Fibroblast of skin of left quadriceps (primary cell): ENCODE results near the gene KLHDC2.
"Not testable (repeated sequence)": the region's sequence is repeated elsewhere in the genome, so short reads cannot be mapped to it uniquely, and the experiment has no call there.

ENCODE experiments used
- DNase-seq, 2 experiments: peaks; one replicate each; pipeline ENCODE4 v3.0.0-alpha.2; 2013; ENCODE audit warnings: low read depth in 2 of 2

The KLHDC2 gene, protein sequence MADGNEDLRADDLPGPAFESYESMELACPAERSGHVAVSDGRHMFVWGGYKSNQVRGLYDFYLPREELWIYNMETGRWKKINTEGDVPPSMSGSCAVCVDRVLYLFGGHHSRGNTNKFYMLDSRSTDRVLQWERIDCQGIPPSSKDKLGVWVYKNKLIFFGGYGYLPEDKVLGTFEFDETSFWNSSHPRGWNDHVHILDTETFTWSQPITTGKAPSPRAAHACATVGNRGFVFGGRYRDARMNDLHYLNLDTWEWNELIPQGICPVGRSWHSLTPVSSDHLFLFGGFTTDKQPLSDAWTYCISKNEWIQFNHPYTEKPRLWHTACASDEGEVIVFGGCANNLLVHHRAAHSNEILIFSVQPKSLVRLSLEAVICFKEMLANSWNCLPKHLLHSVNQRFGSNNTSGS

DNA sequence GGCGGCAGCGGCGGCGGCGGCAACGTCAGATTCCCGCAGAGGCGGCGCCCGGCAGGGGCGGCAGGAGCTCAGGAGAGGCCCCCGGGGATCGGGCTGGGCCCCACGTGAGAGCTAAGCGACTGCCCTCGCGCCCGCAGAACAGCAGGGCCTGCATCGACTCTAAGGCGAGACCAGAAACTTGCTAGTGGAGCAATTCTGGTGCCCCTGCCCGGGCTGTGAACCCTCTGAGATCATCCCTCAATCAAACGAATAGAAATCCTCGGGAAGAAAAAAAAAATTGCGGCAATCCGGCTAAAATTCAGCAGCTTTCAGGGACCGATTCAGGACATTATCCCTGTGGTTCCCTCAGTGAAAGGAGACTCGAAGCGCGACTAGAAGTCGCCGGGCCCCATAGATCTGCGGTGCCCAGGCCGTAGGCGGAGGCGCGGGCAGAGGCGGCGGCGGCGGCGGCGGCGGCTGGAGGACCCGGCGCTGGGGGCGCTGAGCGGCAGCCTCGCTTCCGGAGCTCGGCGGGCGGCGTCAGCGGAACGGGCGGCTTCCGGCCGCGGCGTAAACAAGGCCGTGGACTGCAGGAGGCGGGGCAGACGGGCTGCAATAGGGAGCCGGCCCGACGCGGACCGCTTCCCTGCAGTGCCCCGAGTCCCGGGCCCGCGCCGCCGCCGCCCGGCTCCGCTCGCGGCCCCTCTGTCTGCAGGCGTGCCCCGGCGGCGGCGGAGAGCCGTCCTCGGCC, at the start of gene KLHDC2:
Gene KLHDC2, plus strand, starts transcription at position 583 of the 730 bp plus-strand sequence. CDS start 316 bp downstream, outside the sequence.
- DNase-seq = peak; percentile 64 to 74

DNA sequence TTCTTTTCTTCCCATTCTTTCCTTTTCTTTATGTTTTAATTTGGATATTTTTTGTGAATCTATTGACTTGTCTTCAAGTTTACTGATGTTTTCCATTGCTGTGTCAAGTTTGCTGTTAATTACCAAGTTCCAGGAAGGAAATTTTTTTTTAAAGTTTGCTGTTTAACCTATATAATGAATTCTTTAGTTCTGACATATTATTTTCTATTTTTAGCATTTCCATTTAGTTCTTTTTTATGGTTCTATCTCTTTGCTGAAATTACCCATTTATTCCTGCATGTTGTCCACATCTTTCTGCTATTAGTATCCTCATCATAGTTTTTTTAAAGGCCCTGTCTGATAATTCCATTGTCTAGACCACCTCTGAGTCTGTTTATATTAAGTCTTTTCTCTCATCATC, 47.2 kb upstream of the KLHDC2 start:
- no peak for DNase-seq

DNA sequence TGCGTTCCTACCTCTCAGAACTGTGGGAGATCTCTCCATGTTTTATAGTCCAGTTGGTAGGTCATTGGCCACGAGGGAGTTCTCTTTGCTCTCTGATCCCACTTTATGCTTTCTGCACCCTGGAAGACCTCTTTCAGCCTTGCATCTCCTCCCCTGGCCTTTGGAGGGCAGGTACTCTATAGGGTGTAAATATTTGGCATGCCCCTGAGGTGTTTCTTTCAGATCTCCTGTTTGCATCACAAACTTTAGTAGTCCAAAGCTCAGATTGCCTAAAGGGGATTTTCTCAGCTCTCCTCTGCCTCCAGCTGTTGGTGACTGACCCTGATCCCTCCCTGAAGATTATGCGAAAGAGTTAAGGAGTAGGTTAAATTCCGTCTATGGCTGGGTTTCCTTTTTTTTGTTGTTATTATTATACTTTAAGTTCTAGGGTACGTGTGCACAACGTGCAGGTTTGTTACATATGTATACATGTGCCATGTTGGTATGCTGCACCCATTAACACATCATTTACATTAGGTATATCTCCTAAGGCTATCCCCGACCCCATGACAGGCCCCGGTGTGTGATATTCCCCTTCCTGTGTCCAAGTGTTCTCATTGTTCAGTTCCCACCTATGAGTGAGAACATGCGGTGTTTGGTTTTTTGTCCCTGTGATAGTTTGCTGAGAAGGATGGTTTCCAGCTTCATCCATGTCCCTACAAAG, 46.1 kb upstream of the KLHDC2 start:
- not testable (repeated sequence) for DNase-seq

DNA sequence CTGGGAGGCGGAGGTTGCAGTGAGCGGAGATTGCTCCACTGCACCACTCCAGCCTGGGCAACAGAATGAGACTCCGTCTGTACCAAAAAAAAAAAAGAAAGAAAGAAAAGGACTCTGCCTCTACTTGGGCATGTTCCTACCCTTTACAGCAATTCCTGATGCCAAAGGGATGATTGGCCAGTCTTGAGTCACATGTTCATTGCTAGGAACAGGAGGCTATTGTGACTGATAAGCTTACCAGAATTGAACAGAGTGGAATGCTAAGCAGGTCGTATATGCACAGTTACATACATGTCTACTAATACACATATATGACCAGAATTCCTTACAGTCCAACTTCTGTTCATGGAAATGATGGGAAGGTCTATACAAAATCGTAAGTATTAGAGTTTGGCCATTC, 40.8 kb upstream of the KLHDC2 start:
- no peak for DNase-seq

DNA sequence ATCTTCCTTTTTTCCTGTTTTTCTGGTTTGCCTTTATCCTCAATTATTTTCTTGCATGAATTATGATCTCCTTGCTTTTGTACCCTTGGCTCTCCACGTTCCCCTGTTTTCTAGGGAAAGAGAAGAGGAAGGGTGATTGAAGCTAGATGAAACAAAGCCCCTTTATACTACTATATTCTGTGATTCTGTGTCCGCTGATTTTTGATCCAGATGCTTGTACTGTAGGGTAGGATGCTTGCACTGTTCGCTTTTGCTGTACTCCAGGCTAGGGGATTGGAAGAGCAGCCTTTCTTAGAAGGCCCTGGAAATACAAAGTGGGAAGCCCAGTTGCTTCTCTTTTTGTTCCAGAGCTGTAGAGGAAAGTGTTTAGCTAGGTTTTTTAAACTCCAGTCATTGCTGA, 35.1 kb upstream of the KLHDC2 start:
- DNase-seq = no peak

DNA sequence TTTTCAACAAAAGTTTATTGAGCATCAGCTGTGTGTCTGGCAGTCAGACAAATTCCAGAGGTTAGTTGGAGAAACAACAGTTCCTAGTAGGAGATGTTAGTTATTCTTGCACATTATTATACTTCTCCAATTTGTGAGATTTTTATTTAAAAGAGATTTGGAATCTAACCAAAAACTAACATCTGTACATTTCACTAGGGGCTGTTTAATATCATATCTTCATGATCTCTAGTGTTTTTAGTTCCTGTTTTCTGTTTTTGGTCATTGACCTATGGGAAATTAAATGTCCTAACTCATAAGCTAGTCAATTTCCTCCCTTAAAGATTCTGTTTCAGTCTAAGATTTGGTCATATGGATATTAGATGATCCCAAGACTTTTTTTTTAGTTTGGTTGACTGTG, 34.1 kb upstream of the KLHDC2 start:
- DNase-seq = no peak

DNA sequence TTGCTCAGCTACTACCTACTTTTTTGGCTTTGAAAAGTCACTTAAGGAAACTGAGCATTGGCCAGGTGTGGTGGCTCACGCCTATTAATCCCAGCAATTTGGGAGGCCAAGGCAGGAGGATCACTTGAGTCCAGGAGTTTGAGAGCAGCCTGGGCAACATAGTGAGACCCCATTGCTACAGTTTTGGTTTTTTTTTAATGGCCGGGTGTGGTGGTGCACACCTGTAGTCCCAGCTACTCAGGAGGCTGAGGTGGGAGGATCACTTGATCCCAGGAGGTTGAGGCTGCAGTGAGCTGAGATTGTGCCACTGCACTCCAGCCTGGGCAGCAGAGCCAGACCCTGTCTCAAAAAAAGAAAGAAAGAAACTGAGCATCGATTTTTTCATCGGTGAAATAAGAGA, 32.3 kb upstream of the KLHDC2 start:
- not testable (repeated sequence) for DNase-seq

DNA sequence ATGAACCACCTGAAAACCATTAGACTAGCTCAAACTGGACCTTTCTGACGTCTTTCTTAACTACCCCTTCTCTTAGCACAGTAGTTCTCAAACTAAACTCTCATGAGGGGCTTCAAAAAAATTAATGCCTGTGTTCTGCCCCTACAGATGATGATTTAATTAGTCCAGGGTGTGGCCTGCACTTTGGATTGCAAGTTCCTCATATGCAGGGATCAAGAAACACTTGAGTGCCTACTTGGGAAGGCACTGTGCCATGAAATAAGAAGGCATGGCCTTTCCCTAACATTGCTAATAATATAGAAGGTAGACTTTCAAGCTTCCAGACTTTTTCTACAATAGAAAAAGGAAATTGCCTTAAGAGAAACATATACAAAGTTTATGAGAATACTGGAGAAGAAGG, 22.8 kb upstream of the KLHDC2 start:
- no peak for DNase-seq

DNA sequence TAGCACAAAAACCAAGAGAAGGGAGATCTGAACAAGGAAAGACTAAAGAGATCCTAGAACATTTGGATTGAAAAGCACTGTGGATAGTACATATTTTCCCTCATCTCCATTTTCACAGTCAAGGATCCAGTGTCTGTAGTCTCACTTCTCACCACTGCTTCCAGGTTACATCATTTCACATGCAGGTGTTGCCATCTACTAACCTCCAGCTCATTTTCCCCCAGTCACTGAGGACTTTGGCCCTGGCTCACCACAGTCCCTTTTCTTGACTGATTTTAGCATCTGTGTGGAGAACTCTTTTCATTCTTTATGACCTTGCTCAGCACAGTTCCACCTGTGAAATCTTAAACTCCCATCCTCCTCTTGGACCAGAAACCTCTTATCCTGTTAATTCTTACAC, 21.5 kb upstream of the KLHDC2 start:
- DNase-seq = not testable (repeated sequence)

DNA sequence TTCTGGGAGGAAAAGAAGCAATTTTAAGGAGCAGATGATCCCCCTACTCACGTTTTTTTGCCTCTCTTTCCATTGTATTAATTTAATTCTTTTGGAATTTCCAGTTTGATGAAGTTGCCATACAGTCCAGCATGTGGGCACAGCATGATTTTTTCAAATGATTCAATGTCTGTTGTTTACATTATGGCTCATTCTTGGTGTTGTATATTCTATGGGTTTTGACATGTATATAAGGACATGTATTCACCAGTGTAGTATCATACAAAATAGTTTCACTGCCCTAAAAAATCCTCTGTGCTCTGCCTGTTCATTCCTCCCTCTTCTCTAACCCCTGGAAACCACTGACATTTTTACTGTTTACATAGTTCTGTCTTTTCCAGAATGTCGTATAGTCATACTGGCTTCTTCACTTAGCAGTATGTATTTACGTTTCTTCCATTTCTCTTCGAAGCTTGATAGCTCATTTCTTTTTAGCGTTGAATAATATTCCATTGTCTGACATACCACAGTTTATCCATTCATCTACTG, 13.3 kb upstream of the KLHDC2 start:
- DNase-seq = no peak

DNA sequence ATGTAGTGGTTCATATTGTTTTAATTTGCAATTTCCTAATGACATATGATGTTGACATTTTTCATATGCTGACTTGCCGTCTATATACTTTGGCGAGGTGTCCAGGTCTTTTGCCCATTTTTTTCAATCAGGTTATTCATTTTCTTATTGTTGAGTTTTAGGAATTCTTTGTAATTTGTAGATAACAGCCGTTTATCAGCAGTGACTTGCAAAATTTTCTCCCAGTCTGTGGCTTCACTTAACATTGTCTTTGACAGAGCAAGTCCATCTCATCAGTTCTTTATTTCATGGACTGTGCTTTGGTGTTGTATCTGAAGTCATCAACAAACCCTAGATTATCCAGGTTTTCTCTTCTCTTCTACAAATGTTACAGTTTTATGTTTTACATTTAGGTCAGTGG, 12.6 kb upstream of the KLHDC2 start:
- DNase-seq = no peak

DNA sequence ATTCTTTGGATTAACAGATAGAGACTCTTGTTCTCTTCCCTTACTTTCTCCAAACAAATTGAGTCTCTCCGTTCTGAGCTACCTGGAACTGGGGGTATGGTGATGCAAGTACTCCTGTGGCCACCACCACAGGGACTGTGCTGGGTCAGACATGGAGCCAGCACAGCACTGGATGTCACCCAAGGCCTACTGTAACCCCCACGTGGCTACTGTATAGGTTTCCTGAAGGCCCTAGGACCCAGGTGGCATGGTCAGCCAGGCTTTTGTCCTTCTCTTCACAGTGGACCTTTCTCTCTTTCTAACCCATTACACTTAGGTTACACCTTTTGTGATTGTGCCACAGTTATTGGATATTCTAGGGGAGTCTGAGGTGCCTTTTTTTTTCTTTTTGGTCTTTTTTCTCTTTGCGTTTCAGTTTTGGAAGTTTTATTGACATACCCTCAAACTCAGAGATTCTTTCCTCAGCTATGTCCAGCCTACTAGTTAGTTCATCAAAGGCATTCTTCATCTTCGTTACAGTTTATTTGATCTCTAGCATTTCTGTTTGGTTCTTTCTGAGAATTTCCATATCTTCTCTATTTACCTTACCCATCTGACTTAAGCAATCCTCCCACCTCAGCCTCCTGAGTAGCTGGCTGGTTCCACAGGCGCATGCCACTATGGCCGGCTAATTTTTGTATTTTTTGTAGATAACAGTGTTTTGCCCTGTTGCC, 6.0 kb upstream of the KLHDC2 start:
- no peak for DNase-seq

DNA sequence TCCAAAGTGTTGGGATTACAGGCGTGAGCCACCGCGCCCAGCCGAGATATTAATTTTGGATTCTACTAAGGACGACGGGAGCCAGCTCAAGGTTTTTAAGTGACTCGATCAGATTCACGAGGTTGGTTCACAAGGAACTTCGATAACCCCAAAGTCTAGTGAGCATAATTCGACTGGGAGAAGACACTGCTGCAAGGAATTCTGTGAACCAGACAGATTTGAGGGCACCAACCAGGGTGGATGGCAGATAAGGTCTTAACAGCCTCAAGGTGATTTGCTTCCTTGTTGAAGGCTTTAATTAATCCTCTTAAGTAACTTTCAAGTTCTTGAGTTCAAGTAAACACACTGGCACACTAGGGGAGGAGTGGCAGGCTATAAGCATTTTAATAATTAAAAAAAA, 1.1 kb upstream of the KLHDC2 start:
- no peak for DNase-seq

DNA sequence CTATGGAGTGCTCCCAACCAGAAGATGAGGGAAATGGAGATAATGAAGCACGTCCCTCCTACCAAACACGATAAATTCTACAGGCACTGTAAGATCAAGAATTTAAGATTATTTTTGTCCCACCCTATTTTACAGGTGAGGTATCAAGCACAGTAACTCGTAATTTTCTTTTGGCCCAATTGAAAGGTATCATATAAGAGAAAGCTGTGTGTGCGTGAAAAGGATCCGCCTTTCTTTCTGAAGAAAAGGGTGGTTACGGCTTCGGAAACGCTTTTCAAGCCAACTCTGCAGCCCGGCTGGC, 733 bp upstream of the KLHDC2 start:
- DNase-seq = no peak

DNA sequence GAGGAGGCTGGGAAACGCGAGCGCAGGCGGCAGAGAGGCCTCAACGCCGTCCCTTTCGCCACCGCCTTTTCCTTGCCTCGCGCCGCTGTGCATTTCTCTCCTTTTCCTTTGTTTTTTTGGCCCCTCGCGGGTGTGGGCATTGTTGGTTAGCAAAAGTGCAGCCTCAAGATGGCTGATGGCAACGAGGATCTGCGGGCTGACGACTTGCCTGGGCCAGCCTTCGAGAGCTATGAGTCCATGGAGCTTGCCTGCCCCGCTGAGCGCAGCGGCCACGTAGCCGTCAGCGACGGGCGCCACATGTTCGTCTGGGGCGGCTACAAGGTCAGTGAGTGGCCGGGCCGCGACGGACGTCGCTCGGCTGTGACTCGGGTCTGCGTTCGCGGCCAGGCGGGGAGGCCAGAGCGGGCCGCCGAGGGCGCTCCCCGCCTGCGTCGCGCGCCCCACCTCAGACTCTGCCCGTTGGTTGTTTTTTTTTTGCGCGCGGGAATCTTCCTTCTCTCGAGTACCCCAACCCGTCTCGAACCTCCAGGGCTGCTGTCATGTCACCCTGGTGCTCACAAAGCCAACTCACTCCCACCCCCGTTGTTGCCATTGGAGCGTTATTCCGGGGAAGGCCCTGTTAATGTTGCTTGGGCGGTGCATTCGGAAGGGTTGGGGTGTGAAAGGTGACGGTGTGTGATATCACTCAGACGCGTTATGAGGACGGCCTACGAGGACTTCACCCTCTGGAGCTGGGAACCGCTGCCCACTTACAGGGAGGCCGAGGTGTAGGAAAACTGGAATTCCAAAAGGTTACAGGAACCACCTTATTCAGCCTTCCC, 558 bp downstream of the KLHDC2 start:
- peak in 1 of 2 experiments; percentile 14 for DNase-seq

DNA sequence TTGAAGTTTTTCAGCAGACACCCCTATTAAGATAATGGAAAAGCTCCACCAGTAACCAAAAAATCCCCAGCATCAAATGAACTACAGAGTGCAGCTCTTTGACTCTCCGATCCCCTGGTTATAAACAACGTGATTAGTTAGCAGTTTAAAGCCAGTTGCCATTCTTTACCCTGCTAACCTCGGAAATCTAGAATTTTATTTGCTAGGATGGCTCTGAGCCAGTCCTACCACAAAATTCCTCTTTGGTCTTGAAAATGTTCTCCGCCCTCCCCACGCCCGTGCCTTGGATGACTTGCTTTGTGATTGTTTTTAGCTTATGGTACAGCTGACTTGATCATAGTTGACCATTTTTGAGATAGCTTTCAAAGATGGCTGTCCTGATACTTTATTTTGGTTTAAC, 1.2 kb downstream of the KLHDC2 start:
- DNase-seq = no peak

DNA sequence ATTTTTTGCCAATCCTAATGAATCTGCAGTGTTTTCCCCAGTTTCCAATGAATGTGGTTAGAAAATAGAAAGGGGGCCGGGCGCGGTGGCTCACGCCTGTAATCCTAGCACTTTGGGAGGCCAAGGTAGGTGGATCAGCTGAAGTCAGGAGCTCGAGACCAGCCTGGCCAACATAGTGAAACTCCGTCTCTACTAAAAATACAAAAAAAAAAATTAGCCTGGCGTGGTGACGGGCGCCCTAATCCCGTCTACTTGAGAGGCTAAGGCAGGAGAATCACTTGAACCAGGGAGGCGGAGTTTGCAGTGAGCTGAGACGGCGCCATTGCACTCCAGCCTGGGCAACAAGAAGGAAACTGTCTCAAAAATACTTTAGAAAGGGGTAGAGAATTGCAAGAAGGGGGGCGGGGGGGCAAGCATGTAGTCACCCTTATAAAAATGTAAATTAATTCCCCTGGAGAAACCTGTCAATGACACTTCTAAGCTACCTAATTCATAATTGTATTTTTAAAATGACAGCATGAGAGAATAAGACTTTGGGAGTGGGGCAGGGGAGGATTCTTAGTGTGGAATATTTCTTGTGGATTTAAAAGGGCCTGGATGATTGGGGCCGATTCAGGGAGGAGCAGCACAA, 1.7 kb downstream of the KLHDC2 start:
- no peak for DNase-seq

DNA sequence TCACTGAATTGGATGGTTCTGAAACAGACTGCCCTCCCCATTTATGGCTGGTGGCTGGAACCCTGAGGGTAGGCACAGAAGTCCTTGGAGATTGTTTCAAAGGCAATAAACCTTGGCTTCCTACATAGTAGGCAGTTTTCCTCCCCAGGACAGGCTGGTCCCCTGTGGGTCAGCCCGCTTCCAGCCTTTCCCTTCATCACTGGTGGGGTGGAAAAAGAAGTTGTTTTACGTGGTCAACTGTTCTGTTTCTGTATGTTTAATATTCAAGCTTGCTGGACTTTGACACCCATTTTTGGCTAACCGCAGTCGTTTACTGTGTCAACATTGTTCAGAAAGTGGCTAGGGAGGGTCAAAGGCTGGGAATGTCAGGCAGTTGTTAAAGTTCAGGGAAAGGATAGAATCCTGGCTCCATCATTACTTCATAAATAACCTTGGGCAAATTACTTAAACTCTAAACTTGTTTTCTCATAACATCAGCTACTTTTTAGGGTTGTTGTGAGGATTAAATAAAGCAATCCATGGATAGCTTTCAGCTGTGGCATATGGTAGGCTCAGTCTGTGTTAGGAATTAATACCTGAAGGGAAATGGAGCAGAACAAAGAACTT, 2.4 kb downstream of the KLHDC2 start:
- DNase-seq = no peak

DNA sequence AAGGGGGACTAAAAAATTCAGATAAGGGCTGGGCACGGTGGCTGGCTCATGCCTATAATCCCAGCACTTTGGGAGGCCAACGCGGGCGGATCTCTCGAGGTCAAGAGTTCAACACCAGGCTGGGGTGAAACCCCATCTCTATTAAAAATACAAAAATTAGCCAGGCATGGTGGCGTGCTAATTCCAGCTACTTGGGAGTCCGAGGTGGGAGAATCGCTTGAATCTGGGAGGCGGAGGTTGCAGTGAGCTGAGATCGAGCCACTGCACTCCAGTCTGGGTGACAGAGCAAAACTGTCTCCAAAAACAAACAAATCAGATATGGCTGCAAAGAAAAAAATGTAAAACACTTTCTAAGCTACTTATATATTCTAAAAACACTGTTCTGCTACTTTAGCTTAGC, 3.7 kb downstream of the KLHDC2 start:
- DNase-seq = not testable (repeated sequence)

DNA sequence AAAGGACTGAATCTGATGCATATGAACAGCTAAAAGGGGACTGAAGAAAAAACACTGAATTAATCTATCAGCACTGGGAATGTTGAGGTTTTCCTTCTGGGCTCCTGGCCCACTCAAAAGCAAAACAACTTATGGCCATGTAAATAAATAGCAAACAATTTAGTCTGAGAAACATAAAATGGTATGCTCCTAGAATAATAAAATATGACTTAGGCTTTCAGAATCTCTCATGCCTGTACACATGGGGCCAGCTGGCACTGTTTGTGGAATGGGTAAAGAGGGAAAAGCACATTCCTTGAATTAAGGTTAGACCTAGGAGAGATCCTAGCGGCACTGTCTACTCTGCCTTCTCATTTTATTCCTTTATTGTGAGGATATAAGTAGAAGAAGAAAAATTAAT, 6.2 kb downstream of the KLHDC2 start:
- no peak for DNase-seq
